NCI-H748 (cell line): Measurements from ENCODE around the gene MRPS27.
"Not testable (repeated sequence)": the region's sequence is repeated elsewhere in the genome, so short reads cannot be mapped to it uniquely, and the experiment has no call there.

Source experiments
- DNase-seq: peaks from one replicate; lab custom pipeline; 2025; ENCODE audit not compliant: unreplicated experiment; lab: John Stamatoyannopoulos, UW

MRPS27 gene

GRCh38 chr5:72326306-72326649 lies 6.2 kb upstream of the MRPS27 start:
- no peak for DNase-seq

GRCh38 chr5:72325566-72326305 lies 5.7 kb upstream of the MRPS27 start:
- no peak for DNase-seq

GRCh38 chr5:72324189-72324825 lies 4.3 kb upstream of the MRPS27 start:
- DNase-seq: peak; percentile 16

- DNase-seq: not testable (repeated sequence)
Measured at GRCh38 chr5:72319435-72319975, 535 bp downstream of the MRPS27 start.

- DNase-seq: no peak
Measured at GRCh38 chr5:72314571-72315172, 5.4 kb downstream of the MRPS27 start.

- no peak for DNase-seq
Measured at GRCh38 chr5:72313141-72313540, 6.9 kb downstream of the MRPS27 start.

GRCh38 chr5:72308853-72309191 lies 11.2 kb downstream of the MRPS27 start:
- DNase-seq: no peak

GRCh38 chr5:72307968-72308852 lies 11.8 kb downstream of the MRPS27 start:
- peak; percentile 99 for DNase-seq

- DNase-seq: no peak
Measured at GRCh38 chr5:72307573-72307967, 12.5 kb downstream of the MRPS27 start.

- no peak for DNase-seq
Measured at GRCh38 chr5:72305194-72306142, 14.6 kb downstream of the MRPS27 start.

- no peak for DNase-seq
Measured at GRCh38 chr5:72302171-72302570, 17.9 kb downstream of the MRPS27 start.

- no peak for DNase-seq
Measured at GRCh38 chr5:72301557-72301956, 18.5 kb downstream of the MRPS27 start.

- no peak for DNase-seq
Measured at GRCh38 chr5:72300590-72301339, 19.3 kb downstream of the MRPS27 start.

GRCh38 chr5:72298711-72299110 lies 21.3 kb downstream of the MRPS27 start:
- no peak for DNase-seq

GRCh38 chr5:72298136-72298535 lies 21.9 kb downstream of the MRPS27 start:
- DNase-seq: not testable (repeated sequence)

- DNase-seq: no peak
Measured at GRCh38 chr5:72296256-72296655, 23.8 kb downstream of the MRPS27 start.

GRCh38 chr5:72295539-72295938 lies 24.5 kb downstream of the MRPS27 start:
- no peak for DNase-seq

- DNase-seq: no peak
Measured at GRCh38 chr5:72294473-72294872, 25.6 kb downstream of the MRPS27 start.

- no peak for DNase-seq
Measured at GRCh38 chr5:72293495-72294055, 26.5 kb downstream of the MRPS27 start.
